Hepatic stellate cell (primary cell): ENCODE measurements around the gene FBXO31.
"Not testable (repeated sequence)": the region's sequence is repeated elsewhere in the genome, so short reads cannot be mapped to it uniquely, and the experiment has no call there.

Experiments used
- DNase-seq: peaks from one replicate; pipeline ENCODE4 v3.0.0; 2011; ENCODE audit warnings: low spot score

Gene FBXO31

GRCh38 chr16:87362828-87363559, 20.6 kb downstream of the FBXO31 start:
- not testable (repeated sequence) for DNase-seq

- DNase-seq: no peak
These were observed 21.5 kb downstream of the FBXO31 start for GRCh38 chr16:87361916-87362619.

GRCh38 chr16:87360862-87361610, 22.5 kb downstream of the FBXO31 start:
- DNase-seq: no peak

GRCh38 chr16:87359121-87359520, 24.5 kb downstream of the FBXO31 start:
- DNase-seq: no peak

- DNase-seq: no peak
These were observed 24.9 kb downstream of the FBXO31 start for GRCh38 chr16:87358696-87359095.

GRCh38 chr16:87358250-87358649, 25.3 kb downstream of the FBXO31 start:
- no peak for DNase-seq

GRCh38 chr16:87356491-87356853, 27.1 kb downstream of the FBXO31 start:
- no peak for DNase-seq

GRCh38 chr16:87353613-87354012, 30.0 kb downstream of the FBXO31 start:
- DNase-seq: no peak

GRCh38 chr16:87352818-87353217, 30.8 kb downstream of the FBXO31 start:
- DNase-seq: no peak

GRCh38 chr16:87351320-87351698, 32.3 kb downstream of the FBXO31 start:
- DNase-seq: no peak

- no peak for DNase-seq
These were observed 32.8 kb downstream of the FBXO31 start for GRCh38 chr16:87350681-87351319.

- DNase-seq: no peak
These were observed 33.5 kb downstream of the FBXO31 start for GRCh38 chr16:87350031-87350430.

GRCh38 chr16:87348616-87349157, 34.9 kb downstream of the FBXO31 start:
- DNase-seq: no peak

- DNase-seq: no peak
These were observed 35.5 kb downstream of the FBXO31 start for GRCh38 chr16:87347932-87348615.

- no peak for DNase-seq
These were observed 37.0 kb downstream of the FBXO31 start for GRCh38 chr16:87346517-87347060.

GRCh38 chr16:87345726-87346424, 37.7 kb downstream of the FBXO31 start:
- no peak for DNase-seq

- DNase-seq: no peak
These were observed 38.5 kb downstream of the FBXO31 start for GRCh38 chr16:87344931-87345631.

GRCh38 chr16:87344165-87344930, 39.2 kb downstream of the FBXO31 start:
- no peak for DNase-seq

- DNase-seq: no peak
These were observed 39.9 kb downstream of the FBXO31 start for GRCh38 chr16:87343753-87344050.
